GM10847 (cell line): ENCODE results near the gene TTC6.

Experiments used
- POLR2A ChIP-seq: IDR thresholded peaks from 2 replicates; pipeline ENCODE4 v1.6.1; 2011; ENCODE audit not compliant: insufficient read length; ENCODE audit errors: extremely low read depth

The TTC6 gene

GRCh38 chr14:37594971-37595808 is at the start of gene TTC6, which contains the start of gene FOXA1:
TTC6 (plus strand) TSS chr14:37595629; CDS start chr14:37622065, 26,436 bp downstream.
FOXA1 (minus strand) TSS chr14:37595249; CDS start chr14:37594972, 277 bp downstream.
- TF ChIP-seq POLR2A: no peak

- TF ChIP-seq POLR2A: no peak
These were observed 48.6 kb upstream of the TTC6 start for GRCh38 chr14:37546621-37547447.

DNA sequence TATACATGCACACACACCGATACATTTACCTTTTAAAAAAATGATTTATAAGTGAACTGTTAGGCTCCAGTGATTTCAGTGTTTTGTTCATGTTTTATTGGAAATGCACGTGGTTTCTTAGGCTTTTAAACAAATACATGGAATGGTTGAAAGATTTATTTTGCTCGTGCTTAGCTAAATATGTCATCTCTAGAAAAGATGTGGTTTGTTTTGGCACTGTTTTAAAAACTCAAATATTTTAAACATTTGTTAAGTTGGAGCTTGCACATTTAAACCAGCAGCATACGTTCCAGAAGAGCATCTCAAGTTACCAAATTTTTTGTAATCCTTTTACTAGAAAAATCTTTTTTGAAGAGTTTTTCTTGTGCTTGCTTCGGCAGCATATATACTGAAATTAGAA is 44.9 kb upstream of the TTC6 start:
- TF ChIP-seq POLR2A: no peak

- no peak for TF ChIP-seq POLR2A
These were observed 44.3 kb upstream of the TTC6 start for GRCh38 chr14:37551119-37551518.

DNA sequence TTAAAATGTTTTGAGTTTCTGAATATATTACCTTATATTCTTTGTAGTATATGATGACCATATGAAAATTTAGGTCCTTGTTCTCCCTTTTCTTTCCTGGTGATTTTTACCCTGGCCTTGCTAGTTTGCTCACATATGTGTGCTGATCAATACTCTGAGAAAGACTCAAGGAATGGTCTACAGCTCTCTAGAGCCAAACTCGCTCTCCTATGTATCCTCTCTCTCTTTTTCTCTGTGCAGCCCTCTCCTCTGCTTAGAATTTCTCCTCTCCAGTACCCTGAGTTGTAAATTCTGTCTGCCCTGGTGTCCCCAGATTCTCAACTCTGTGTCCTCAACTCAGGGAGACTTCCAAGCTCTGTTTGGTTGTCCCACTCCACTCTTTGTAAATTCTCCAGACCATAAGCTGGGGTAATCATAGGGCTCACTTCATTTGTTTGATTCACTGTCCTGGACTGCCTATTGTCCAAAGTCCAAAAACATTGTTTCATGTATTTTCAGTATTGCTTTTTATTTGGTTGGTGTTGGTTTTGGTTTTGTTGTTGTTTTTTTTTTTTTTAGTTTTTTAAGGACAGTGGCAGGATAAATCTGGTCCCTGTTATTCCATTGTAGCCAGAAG is 41.4 kb upstream of the TTC6 start:
- TF ChIP-seq POLR2A: no peak

DNA sequence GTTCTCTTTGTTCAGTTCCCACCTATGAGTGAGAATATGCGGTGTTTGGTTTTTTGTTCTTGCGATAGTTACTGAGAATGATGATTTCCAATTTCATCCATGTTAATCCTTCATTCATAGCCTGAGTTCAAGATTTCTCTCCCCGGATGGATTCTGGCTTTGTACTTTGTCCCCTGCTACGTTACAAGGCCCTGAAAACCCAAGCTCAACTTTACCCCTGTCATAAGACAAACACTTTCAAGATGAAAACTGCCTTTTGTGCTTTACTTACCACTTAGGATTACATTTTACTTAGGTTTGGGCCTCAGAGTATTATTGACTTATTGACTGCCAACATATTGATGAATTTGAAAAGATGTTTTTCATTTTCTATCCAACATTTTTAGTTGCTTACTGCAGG is 36.7 kb upstream of the TTC6 start:
- no peak for TF ChIP-seq POLR2A

DNA sequence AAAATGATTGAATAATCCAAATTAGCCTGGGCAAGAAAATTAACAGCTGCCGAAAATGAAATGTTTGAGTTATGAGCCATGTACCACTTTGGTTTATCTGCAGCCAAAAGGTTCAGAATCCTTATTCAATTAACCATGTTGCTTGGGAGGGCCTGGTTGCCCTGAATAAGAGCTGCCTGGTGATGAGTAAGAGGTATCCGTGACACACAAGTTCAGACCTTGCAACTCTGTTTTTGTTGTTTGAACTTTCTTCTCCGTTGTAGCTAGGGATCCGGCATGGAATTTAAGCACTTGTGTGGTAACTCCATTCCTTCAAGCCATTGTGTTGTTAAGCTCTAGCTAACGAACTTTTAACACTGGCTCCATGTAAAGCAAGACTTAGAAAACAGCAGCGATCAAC is 36.0 kb upstream of the TTC6 start:
- TF ChIP-seq POLR2A: no peak

DNA sequence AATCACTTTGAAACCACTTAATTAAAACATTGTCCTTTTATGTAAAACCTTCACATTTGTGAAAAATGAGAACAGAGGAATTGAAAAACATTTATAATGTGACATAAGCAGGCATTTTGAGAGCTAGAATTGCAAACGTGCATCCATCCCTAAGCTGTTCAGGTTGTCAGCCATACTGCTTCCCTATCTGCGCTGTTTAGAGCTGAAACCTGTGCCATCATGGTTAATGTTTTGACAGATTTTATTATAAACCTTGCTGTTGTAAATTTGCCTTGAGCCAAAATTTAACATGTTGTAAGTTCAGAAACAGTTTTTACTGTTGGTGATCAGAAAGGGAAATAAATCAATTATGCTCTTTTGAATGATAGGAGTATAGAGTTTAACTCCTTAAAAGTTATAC is 32.2 kb upstream of the TTC6 start:
- no peak for TF ChIP-seq POLR2A

GRCh38 chr14:37565550-37565949 is 29.9 kb upstream of the TTC6 start:
- TF ChIP-seq POLR2A: no peak

DNA sequence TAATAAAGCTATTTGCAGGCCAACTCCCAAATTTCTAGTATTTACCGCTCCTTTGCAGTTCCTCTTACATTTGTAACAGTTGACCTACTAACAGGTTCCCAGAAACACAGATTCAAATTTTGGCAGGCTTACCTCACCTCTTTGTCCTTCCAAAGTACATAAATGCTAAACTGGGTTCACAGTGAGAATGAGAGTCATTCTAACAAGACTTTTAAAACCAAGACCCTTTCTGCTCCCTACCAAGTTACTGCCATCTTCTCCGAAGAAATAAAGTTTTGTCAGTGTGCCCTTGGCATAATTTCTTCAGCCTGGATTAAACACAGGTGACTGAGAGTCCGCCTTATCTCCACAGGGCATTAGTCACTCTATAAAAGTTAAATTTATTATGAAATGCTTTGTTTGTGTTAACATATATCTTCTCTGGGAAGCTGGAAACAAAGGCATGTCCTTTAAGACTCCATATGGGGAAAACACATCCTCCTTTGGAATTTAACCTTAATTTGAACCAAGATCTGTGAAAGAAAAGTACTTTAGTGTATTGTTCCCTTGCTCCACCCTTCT is 28.5 kb upstream of the TTC6 start:
- no peak for TF ChIP-seq POLR2A

DNA sequence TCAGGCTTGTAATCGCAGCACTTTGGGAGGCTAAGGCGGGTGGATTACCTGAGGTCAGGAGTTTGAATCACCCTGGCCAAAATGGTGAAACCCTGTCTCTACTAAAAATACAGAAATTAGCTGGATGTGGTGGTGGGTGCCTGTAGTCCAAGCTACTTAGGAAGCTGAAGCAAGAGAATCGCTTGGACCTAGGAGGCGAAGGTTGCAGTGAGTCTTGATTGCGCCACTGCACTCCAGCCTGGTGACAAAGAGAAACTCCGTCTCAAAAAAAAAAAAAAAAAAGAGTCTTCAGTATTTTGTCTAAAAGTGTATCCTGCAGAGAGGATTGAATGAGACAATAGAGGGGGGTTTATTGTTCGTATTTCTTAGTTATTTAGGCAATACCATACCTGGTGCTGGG is 25.7 kb upstream of the TTC6 start:
- TF ChIP-seq POLR2A: no peak

DNA sequence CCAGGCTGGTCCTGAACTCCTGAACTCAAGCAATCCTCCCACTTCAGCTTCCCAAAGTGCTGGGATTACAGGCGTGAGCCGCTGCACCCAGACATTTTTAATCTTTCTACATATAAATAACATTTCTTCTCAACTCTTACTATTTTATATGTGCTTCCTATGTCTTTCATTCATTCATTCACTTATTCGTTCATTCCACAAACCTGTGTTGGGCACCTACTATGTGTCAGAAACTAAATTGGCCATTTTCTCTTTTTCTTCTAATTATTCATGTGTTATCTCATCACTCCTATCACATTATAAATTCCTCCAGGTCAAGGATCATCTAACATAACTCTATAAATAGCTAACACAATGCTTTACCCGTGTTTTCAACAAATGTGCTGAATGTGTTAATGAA is 24.0 kb upstream of the TTC6 start:
- no peak for TF ChIP-seq POLR2A

DNA sequence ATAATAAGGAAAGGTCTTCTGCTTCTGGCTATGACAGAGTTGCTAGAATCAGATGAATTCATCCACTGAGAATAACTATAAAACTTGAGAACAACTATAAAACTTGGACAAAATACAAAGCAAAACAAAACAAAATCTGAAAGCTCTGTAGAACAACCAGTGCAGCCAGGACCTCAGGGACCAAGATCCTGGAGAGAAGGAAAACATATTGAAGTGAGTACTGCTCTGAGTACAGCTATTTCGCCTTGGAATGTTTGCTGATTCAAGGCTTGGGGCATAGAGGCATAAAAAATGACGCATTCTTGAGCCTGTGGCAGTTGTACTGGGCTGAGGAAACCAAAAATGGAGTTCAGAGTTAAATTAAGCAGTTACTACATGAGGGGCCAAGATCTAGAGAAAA is 22.1 kb upstream of the TTC6 start:
- TF ChIP-seq POLR2A: no peak

DNA sequence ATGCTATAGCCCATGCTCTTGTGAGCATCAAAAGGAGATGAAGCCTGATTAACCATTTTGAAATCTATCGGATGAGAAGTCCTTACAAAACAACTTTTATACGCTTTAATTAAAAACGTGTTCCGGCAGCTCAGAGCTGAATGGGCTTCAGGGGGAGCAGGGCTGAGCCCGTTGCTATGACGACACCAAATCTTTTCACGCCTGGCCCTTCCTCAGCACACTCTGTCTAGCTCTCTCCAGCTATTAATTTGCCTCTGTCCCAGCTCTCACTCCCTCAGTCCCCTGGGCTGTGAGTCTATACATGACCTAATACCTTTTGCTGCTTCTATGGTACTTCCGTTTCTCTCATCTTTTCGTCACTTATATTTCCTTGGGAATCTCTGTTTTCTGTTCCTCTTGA is 16.2 kb upstream of the TTC6 start:
- no peak for TF ChIP-seq POLR2A

DNA sequence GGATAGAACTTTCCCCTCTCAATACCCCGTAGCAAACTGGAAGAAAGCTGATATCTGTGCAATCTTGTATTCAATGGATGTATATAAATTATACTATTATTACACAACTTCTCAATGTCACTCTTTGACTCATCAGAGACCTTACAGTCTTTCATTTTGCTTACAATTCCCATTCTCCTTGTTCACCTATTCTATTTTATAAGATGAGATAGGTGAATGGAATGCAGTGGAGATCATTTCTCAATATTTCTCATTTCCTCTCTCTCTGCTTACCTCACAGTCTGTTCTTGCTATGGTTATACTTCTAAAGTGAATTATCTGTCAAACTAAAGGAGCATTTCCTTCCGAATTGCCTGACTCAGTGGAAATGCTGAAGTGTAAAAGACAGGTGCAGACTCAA is 15.3 kb upstream of the TTC6 start:
- no peak for TF ChIP-seq POLR2A
